ENCODE measurements around the gene SLC12A2. TPM values are rescaled to one million over a fixed set of nuclear protein-coding genes. Genes with fewer than 3 reads are reported as not detected.

SLC12A2 gene
- total and polyA plus RNA-seq, 2 of the 4 experiments (the other 2 are of a cell fraction) = 5.6 to 30.3 TPM

DNA sequence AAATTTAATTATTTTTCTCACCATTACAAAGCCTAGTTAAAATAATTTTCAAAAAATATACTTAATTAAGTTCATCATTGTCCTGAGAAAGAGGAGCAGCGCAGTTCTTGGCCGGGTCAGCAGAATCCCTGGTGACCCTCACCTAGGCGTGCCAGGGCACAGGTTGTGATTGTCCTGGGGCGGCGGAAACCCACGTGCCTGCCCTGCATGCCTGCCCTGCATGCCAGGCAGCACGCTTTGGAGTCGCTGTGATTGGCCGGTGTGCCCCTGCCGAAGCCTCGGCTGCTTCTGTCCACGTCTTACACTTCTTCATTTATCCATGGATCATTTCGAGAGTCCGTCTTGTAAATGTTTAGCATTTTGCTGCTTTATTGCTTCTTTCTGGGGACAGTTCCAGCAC lies 25.6 kb downstream of the SLC12A2 start:
- no peak overlapping the region for H2BK20ac ChIP-seq (ENCODE audit: low read depth, low read length)
- ATAC-seq (ENCODE audit: low read depth) = no peak
- dilution Hi-C loops (cut with HindIII; ENCODE audit: low sequenced_read_pairs, unreplicated experiment) = no loop called here
- no peak overlapping the region for H2AK5ac ChIP-seq (ENCODE audit: low read depth, low read length)
- no peak overlapping the region for H2BK120ac ChIP-seq (ENCODE audit: low read depth, low read length)
- no TSS peak for BruUV-seq (replicated peaks)
- POLR2A ChIA-PET (ENCODE audit: unreplicated experiment) = no interaction called here
- H3K9me1 ChIP-seq (ENCODE audit: insufficient read depth, low read length) = no peaks in the 10 kb centered on the region
- peak overlapping the region; percentile 45 for H2AK9ac ChIP-seq (replicated peaks; ENCODE audit: low read depth, low read length, poor library complexity)
- in situ Hi-C loops (cut with MboI; ENCODE audit: low sequenced_read_pairs) = no loop called here
- no peak overlapping the region for H2AFZ ChIP-seq (replicated peaks; ENCODE audit: low read length, poor library complexity)
- 89% methylated on average over 6 of the region's 14 CpGs; no CpG with 5 or more reads in 1 of the 2 experiments for whole genome bisulfite sequencing, 2 experiments (ENCODE audit: extremely low coverage in 2 of 2, insufficient read length in 1 of 2)
- CTCF ChIA-PET = no interaction called here
- H3K27me3 ChIP-seq (ENCODE audit: control insufficient read depth, insufficient read depth, low read length) = no peaks in the 10 kb centered on the region
- peaks cover 5 to 7% of the 10 kb centered on the region in 2 experiments for H3K79me1 ChIP-seq (ENCODE audit: low read depth in 1 of 2, low read length in 2 of 2)
- H4K20me1 ChIP-seq (ENCODE audit: insufficient read depth, low read length) = no peaks in the 10 kb centered on the region
- no peak overlapping the region for H3K56ac ChIP-seq (ENCODE audit: extremely low read depth, insufficient read depth, low read length)
- H3K23ac ChIP-seq (ENCODE audit: low read depth, low read length) = no peak overlapping the region
- intact Hi-C loops (cut with micrococcal nuclease) = no loop called here
- no peak overlapping the region for H3K14ac ChIP-seq (replicated peaks; ENCODE audit: low read depth, low read length)
- H3K27ac ChIP-seq (ENCODE audit: insufficient read depth, low read length) = no peak overlapping the region
- H2BK5ac ChIP-seq (ENCODE audit: low read depth, low read length, poor library complexity, severe bottlenecking) = no peak overlapping the region
- no peaks in the 10 kb centered on the region for H3K36me3 ChIP-seq (ENCODE audit: control insufficient read depth, insufficient read depth, low read length)
- H3K9ac ChIP-seq (ENCODE audit: low read depth, low read length) = no peak overlapping the region
- H3K4ac ChIP-seq (ENCODE audit: low read depth, low read length) = no peak overlapping the region
- no peak overlapping the region for H3K4me3 ChIP-seq (ENCODE audit: insufficient read depth, low read depth, low read length)
- no peak overlapping the region for H3K4me2 ChIP-seq (ENCODE audit: low read depth, low read length)
- H4K91ac ChIP-seq (ENCODE audit: insufficient read depth, low read depth, low read length) = no peak overlapping the region
- no peak overlapping the region for H3K18ac ChIP-seq (ENCODE audit: low read depth, low read length)
- TF ChIP-seq CEBPB (IDR thresholded peaks at IDR 0.05; ENCODE audit: low read depth, low read length) (no peak), RAD21 (IDR thresholded peaks at IDR 0.05; ENCODE audit: low read length) (no peak), FOS (IDR thresholded peaks at IDR 0.05; ENCODE audit: low read depth, low read length) (no peak), MAFK (IDR thresholded peaks at IDR 0.05; ENCODE audit: low read depth, low read length) (no peak), MXI1 (IDR thresholded peaks at IDR 0.05; ENCODE audit: borderline replicate concordance, low read depth, low read length) (no peak), RCOR1 (IDR thresholded peaks at IDR 0.05; ENCODE audit: insufficient replicate concordance, low read length) (no peak)
- TF ChIP-seq, protein P1, sequence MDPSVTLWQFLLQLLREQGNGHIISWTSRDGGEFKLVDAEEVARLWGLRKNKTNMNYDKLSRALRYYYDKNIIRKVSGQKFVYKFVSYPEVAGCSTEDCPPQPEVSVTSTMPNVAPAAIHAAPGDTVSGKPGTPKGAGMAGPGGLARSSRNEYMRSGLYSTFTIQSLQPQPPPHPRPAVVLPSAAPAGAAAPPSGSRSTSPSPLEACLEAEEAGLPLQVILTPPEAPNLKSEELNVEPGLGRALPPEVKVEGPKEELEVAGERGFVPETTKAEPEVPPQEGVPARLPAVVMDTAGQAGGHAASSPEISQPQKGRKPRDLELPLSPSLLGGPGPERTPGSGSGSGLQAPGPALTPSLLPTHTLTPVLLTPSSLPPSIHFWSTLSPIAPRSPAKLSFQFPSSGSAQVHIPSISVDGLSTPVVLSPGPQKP (IDR thresholded peaks at IDR 0.05; ENCODE audit: borderline replicate concordance, low read depth, low read length) = no peak
- DNase-seq = no peak
- no peaks in the 10 kb centered on the region; the same call in 1 of the 2 replicates for H3K4me1 ChIP-seq (ENCODE audit: control insufficient read depth, insufficient read depth, low read length)
- no peak overlapping the region for H2BK15ac ChIP-seq (ENCODE audit: low read depth, low read length)
- no peak overlapping the region for H4K8ac ChIP-seq (ENCODE audit: low read depth in 2 of 2, low read length in 2 of 2)
- H4K5ac ChIP-seq (ENCODE audit: low read depth, low read length) = no peak overlapping the region
- no peaks in the 10 kb centered on the region for H3K9me3 ChIP-seq (ENCODE audit: control insufficient read depth, insufficient read depth, low read length)

Measured in IMR-90 (cell line).